ENCODE results near the gene DLGAP4. TPM values are rescaled to one million over a fixed set of nuclear protein-coding genes. Genes with fewer than 3 reads are reported as not detected.

The DLGAP4 gene
- total and polyA plus RNA-seq, 2 donors = 17.2 to 61.3 TPM

DNA sequence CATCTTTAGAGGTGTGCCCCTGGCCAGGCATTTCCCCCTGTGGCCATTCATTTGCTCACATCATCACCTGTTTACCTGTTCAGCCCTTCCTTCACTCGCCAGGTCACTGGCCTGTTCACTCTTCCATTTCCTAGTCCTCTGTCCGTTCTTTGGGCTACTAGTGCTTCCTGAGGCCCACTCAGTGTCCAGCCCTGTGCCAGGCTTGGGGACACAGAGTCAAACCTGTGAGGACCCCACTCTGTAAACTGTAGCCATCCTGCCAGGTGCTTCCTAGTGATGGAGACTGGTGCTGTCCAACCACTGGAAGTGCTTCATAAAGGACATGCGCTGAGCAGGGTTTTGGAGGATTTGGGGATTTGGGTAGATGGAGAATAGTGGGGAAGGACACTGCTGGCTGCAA, 3.5 kb downstream of the DLGAP4 start:
- Histone ChIP-seq H3K4me1 (ENCODE audit: insufficient read depth) (peaks cover 6% of the 10 kb centered on the region), H3K4me3 (ENCODE audit: low read depth, low read length) (no peak overlapping the region), H3K36me3 (ENCODE audit: insufficient read depth) (no peaks in the 10 kb centered on the region), H3K27ac (ENCODE audit: low read depth) (no peak overlapping the region)
- no peak for DNase-seq (ENCODE audit: extremely low spot score)
- 86% methylated on average over 3 of the region's 3 CpGs for WGBS

DNA sequence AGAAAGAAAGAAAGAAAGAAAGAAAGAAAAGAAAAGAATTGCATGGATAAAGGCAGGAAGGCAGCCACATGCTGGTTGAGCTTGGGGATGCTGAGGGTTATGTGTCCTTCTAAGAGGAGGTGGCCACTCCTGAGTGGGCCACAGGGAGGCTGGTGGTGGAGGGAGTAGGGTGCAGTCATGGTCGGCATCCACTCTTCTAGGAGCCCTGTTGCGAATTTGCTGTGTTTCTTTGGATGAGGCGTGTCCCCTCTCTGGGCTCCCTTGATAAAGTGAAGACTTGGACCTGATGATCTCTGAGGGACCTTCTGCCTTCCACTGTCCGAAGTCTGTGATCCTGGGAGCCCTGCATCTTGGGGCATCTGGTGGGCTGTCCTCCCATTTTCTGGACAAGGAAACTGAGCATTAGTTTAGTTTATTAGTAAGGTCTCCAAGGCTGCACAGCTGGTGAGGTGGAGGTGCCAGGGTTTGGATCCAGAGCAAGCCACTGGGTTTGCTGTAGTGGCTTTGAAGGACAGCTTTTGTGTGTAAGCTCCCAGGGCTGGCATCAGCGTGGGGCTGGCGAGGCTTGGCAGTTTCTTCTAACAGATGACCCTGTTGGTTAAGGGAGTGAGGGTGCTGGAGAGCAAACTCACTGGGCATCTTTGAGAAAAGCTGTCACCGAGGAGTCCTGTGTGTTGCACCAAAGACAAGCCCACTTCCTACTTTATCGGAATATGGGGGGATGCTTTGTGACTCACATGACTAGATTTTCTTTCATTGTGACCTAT, 4.3 kb downstream of the DLGAP4 start:
- Histone ChIP-seq H3K27ac (ENCODE audit: low read depth) (no peak overlapping the region), H3K4me1 (ENCODE audit: insufficient read depth) (peaks cover 6% of the 10 kb centered on the region), H3K36me3 (ENCODE audit: insufficient read depth) (no peaks in the 10 kb centered on the region), H3K4me3 (ENCODE audit: low read depth, low read length) (no peak overlapping the region)
- no peak for DNase-seq (ENCODE audit: extremely low spot score)
- 75% methylated on average over 8 of the region's 8 CpGs for WGBS

DNA sequence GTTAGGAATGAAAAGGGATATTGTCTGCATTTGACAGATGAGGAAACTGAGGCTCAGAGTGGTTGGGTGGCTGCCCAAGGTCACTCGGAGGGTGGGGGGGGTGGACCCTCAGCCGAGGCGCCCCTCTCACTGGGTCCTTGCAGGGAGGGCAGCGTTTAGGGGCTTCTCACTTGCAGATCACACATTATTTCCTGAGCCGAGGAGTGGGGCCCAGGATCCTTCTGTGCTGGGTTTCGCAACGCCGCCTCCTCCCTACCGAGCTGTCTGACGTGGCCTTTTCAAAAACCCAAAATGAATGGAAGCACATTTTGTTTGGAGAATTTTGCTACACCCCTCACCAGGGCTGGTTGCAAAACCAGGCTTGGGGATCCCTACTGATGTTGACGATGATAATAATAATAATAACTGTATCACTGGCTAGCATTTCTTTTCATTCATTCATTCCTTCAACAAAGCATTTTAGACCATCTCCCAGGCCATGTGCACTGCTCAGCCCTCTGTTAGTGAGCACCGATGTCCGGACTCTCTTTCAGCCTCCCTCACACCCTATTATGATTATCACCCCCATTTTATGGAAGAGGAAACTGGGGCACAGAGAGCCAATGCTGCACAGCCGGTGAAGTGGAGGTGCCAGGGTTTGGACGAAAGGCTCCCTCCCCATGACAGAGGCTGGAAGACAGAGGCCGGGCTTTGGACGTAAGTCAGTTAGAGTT, 5.2 kb downstream of the DLGAP4 start:
- 56% methylated on average over 17 of the region's 17 CpGs for WGBS

DNA sequence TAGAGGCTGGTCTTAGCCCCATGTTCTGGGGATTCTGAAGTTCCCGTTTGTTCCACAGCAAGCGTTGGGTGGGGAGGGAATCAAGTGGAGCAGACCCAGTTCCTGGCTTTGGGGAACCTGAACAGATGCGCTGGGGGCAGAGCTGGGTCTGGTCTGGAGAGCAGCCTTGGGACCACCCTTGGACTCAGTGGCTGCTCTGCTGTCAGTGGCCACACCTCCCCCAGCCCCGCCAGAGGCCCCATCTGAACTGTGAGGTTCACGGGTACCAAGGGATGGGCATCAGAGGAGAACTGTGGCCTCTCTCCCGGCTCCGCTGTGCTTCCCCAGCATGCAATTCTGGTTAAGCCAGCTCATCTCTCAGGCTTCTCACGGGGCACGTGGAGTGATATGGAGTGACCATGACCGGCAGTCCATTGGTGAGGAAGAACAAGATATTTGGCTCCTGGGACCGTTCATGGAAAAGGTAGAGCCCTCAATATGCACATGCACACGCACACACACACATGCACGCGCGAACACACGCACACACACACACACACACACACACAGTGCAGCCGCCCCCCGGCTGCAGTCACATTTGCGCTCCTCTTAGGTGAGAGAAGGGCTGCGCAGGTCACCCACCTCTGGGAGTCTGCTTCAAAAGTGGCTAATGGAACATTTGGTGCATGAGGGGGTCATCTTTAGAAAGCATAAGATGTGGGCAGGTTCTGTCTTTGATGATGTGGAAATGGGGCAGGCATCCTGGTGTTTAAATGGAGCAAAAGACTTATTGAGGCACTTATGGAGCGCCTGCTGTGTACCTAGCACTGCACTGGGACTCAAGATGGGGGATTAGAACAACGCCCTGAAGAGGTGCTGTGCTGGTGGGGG, 6.0 kb downstream of the DLGAP4 start:
- Histone ChIP-seq H3K4me1 (ENCODE audit: insufficient read depth) (no peaks in the 10 kb centered on the region), H3K4me3 (ENCODE audit: low read depth, low read length) (no peak overlapping the region), H3K27ac (ENCODE audit: low read depth) (no peak overlapping the region), H3K36me3 (ENCODE audit: insufficient read depth) (no peaks in the 10 kb centered on the region)
- 72% methylated on average over 22 of the region's 22 CpGs for WGBS
- DNase-seq (ENCODE audit: extremely low spot score) = no peak

More for the DNA sequence above, 5.2 kb downstream of the DLGAP4 start:
- no peak overlapping the region for H3K4me3 ChIP-seq (ENCODE audit: low read depth, low read length)
- DNase-seq (ENCODE audit: extremely low spot score) = no peak
- peaks cover 5% of the 10 kb centered on the region for H3K4me1 ChIP-seq (ENCODE audit: insufficient read depth)
- no peaks in the 10 kb centered on the region for H3K36me3 ChIP-seq (ENCODE audit: insufficient read depth)
- no peak overlapping the region for H3K27ac ChIP-seq (ENCODE audit: low read depth)

DNA sequence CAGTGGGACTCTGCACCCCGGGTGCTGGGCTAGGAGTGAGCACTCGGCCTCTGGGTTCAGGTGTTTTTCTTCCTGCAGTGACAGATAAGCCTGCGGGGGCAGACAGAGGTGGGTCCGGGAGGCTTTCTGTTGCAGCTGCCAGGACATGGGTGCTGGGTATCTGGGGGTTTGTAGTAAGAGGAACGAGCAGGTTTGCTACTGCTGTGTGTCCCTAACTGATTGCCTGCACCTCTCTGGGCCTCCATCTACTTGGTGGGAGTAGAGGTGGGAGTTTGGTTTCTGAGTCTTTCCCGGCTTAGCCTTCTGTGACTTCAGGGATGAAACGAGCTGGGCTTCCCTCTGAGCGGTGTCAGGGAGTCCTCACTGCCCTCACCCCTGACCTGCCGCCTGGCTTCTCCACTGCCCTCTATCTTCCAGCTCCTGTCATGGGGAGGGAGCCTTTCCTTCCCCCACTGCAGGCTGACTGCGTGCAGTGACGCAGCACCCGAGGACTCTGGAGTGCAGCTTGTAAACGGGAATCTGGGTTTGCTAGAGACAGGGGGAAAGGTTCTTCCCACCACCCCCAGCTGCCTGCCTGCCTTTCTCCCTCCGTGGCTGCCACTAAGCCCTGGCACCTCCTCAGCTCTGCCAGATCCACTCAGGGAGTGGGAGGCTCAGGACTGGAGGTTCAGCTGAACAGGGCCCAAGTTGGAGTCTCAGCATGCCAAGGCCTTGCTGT, 6.7 kb downstream of the DLGAP4 start:
- 38% methylated on average over 14 of the region's 14 CpGs for WGBS
- H3K27ac ChIP-seq (ENCODE audit: low read depth) = no peak overlapping the region
- H3K36me3 ChIP-seq (ENCODE audit: insufficient read depth) = no peaks in the 10 kb centered on the region
- H3K4me3 ChIP-seq (ENCODE audit: low read depth, low read length) = no peak overlapping the region
- H3K4me1 ChIP-seq (ENCODE audit: insufficient read depth) = no peaks in the 10 kb centered on the region
- no peak for DNase-seq (ENCODE audit: extremely low spot score)

DNA sequence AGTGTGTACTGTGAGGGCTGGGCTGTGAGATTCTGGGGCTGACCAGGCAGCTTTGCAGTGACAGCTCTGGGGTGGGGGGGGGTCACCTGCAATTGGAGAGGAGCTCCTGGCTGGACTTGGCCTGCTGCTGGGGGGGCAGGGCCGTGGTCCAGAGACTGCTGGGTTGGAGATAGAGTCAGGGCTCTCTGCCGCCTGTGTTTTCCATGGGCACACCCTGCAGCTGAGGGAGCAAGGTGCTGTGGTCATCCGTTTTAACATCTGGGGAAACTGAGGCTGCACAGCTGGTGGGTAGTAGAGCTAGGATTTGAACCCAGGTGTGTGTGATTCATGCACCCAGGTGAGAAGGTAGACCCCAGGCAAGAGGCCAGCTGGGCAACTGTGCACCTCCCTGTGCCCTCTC, 7.3 kb downstream of the DLGAP4 start:
- no peaks in the 10 kb centered on the region for H3K4me1 ChIP-seq (ENCODE audit: insufficient read depth)
- DNase-seq (ENCODE audit: extremely low spot score) = no peak
- no peak overlapping the region for H3K27ac ChIP-seq (ENCODE audit: low read depth)
- no peak overlapping the region for H3K4me3 ChIP-seq (ENCODE audit: low read depth, low read length)
- 66% methylated on average over 3 of the region's 3 CpGs for WGBS
- H3K36me3 ChIP-seq (ENCODE audit: insufficient read depth) = no peaks in the 10 kb centered on the region

DNA sequence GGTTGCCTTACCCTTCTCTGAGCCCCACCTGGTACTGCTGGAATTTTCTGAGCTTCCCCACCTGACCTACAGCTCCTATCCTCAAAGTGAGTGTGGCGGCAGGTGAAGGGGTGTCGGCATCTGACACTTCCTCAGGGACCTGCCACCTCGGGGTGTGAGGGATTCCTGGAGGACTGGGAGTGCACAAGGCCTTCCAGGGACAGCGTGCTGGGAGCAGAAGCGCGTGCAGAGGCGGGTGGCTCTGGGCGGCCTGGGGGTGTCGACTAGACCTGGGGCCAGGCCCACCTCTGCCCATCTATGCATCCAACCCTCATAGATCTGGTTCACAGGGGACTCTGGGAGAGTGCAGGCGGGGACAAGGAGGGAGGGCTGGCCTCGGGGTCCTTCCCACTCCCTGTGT, 7.8 kb downstream of the DLGAP4 start:
- 71% methylated on average over 11 of the region's 11 CpGs for WGBS
- DNase-seq (ENCODE audit: extremely low spot score) = no peak
- H3K27ac ChIP-seq (ENCODE audit: low read depth) = no peak overlapping the region
- no peak overlapping the region for H3K4me3 ChIP-seq (ENCODE audit: low read depth, low read length)
- H3K36me3 ChIP-seq (ENCODE audit: insufficient read depth) = no peaks in the 10 kb centered on the region
- no peaks in the 10 kb centered on the region for H3K4me1 ChIP-seq (ENCODE audit: insufficient read depth)

DNA sequence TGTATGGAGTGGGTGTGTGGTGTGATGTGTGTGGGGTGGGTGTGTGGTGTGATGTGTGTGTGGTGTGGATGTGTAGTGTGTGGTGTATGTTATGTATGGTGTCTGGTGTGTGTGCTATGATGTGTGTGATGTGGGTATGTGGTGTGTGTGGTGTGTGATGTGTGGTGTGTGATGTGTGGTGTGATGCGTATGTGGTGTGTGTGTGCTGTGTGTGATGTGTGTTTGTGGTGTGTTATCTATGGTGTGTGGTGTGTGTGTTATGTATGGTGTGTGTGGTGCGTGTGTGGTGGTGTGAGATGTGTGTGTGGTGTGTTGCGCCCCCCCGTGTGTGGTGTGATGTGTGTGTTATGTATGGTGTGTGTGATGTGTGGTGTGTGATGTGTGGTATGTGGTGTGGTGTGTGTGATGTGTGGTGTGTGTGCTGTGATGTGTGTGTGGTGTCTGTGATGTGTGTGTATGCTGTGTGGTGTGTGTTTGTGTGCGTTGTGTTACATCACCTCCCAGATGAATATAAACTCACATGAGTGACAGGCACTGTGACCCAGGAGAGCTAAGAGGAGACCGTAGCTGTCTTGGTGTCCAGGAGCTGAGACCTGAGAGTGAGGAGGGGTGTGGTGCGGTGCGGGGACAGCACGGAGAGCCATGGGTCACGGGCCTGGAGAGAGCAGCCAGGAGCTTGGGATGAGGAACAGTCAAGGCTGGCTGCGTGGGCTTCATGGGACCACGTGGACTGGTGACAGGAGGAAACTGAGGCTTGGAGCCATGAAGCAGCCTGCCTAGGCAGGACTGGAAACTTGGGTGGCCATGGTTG, 8.8 kb downstream of the DLGAP4 start:
- no peak overlapping the region for H3K4me3 ChIP-seq (ENCODE audit: low read depth, low read length)
- H3K27ac ChIP-seq (ENCODE audit: low read depth) = no peak overlapping the region
- DNase-seq (ENCODE audit: extremely low spot score) = no peak
- no peaks in the 10 kb centered on the region for H3K4me1 ChIP-seq (ENCODE audit: insufficient read depth)
- H3K36me3 ChIP-seq (ENCODE audit: insufficient read depth) = no peaks in the 10 kb centered on the region
- 55% methylated on average over 11 of the region's 12 CpGs for WGBS

DNA sequence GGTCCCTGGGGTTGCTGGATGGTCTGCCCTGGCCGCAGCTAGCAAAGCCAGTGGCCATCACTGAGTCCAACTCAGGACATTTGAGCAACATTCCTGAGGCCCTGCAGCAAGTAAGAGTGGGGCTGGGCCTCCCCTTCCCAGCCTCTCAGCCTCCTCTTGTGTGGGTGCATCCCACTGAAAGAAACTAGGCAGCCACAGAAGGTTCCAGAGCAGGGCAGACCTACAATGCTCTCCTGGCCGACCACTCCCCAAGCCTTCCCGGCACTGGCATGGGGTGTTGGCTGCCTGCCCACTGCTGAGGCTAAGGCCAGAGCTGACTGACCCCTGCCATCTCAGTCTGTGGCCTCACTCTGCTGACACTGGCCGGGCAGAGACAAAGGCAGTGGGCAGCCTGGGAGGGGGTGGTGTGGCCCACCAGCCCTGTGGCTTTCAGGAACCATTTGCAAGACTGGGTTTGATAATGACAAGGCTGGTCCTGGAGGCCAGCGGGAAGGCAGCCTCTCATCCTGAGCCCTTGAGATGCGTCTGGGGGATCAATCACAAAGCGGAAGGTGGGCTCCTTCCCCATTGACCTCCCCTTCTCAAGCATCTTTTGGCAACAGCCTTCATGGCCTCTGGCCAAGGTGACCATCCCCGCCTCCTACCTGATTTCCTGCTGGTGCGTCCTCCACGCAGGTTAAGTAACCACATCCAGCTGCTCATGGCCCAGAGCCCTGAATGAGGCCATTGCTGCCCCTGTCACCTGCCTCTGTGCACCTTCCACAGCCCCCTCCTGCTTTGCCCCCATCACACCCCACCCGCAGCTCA, 9.6 kb downstream of the DLGAP4 start:
- Histone ChIP-seq H3K4me3 (ENCODE audit: low read depth, low read length) (no peak overlapping the region), H3K27ac (ENCODE audit: low read depth) (no peak overlapping the region), H3K4me1 (ENCODE audit: insufficient read depth) (no peaks in the 10 kb centered on the region), H3K36me3 (ENCODE audit: insufficient read depth) (no peaks in the 10 kb centered on the region)
- WGBS = 58% methylated on average over 11 of the region's 11 CpGs
- no peak for DNase-seq (ENCODE audit: extremely low spot score)

DNA sequence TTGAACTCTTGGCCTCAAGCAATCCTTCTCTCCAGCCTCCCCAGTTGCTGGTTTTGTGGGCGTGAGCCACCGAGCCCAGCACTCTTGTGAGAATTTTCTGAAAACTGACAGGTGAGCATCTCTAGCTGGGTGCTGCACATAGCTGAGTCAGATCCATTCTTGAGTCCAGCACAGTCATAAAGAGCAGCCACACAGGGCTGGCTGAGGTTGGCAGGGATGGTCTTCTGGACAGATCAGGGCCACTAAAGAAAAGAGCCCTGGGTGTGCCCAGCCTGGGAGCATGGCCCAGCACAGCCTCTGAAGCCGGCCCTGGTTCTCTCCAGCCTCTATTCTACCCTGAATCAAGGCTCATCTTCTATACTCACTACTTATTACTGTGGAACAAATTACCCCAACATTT, 11.5 kb downstream of the DLGAP4 start:
- no peak for DNase-seq (ENCODE audit: extremely low spot score)
- no peak overlapping the region for H3K27ac ChIP-seq (ENCODE audit: low read depth)
- no peaks in the 10 kb centered on the region for H3K36me3 ChIP-seq (ENCODE audit: insufficient read depth)
- 86% methylated on average over 3 of the region's 3 CpGs for WGBS
- no peak overlapping the region for H3K4me3 ChIP-seq (ENCODE audit: low read depth, low read length)
- no peaks in the 10 kb centered on the region for H3K4me1 ChIP-seq (ENCODE audit: insufficient read depth)

DNA sequence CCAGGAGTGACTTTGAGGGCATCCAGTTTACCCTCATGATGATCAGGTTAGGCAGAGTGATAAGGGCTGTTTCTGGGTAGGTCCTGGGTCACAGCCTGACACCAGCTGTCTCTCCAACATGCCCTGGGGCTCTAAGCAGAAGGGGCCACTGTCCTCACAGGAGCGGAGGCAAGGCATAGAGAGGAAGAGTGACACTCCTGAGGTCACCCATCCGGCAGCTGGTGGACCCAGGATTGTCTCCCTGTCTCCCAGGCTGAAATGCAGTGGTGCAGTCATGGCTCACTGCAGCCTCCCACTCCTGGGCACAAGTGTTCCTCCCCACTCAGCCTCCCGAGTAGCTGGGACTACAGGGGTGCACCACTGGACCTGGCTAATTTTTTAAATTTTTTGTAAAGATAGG, 12.0 kb downstream of the DLGAP4 start:
- no peak for DNase-seq (ENCODE audit: extremely low spot score)
- WGBS = 74% methylated on average over 3 of the region's 3 CpGs
- H3K36me3 ChIP-seq (ENCODE audit: insufficient read depth) = no peaks in the 10 kb centered on the region

More for the DNA sequence above, 12.0 kb downstream of the DLGAP4 start:
- Histone ChIP-seq H3K27ac (ENCODE audit: low read depth) (no peak overlapping the region), H3K4me1 (ENCODE audit: insufficient read depth) (no peaks in the 10 kb centered on the region), H3K4me3 (ENCODE audit: low read depth, low read length) (no peak overlapping the region)

Measured in urinary bladder (tissue), 4 donors.